GM18870 (cell line): Measurements from ENCODE around the gene FBXO7.
"Not testable (repeated sequence)": the region's sequence is repeated elsewhere in the genome, so short reads cannot be mapped to it uniquely, and the experiment has no call there.

ENCODE experiments used
- ATAC-seq: cut with Tn5 transposase; IDR thresholded peaks from one replicate; pipeline ENCODE4 v1.9.1; 2021; ENCODE audit warnings: moderate library complexity; ENCODE audit not compliant: unreplicated experiment

The FBXO7 gene

GRCh38 chr22:32474635-32475467, at the start of gene FBXO7:
FBXO7 (plus strand) TSS chr22:32474811; CDS start chr22:32475003, 192 bp downstream.
- ATAC-seq, result peak; percentile 50

GRCh38 chr22:32426881-32427280, 47.7 kb upstream of the FBXO7 start:
- ATAC-seq, result no peak

- no peak for ATAC-seq
Measured at GRCh38 chr22:32430352-32430751, 44.3 kb upstream of the FBXO7 start.

- ATAC-seq, result no peak
Measured at GRCh38 chr22:32444068-32444467, 30.5 kb upstream of the FBXO7 start.

- no peak for ATAC-seq
Measured at GRCh38 chr22:32446321-32446720, 28.3 kb upstream of the FBXO7 start.

- ATAC-seq, result no peak
Measured at GRCh38 chr22:32448980-32449379, 25.6 kb upstream of the FBXO7 start.

GRCh38 chr22:32457031-32457430, 17.6 kb upstream of the FBXO7 start:
- no peak for ATAC-seq

GRCh38 chr22:32462452-32462851, 12.2 kb upstream of the FBXO7 start:
- ATAC-seq, result no peak

GRCh38 chr22:32465661-32466060, 8.9 kb upstream of the FBXO7 start:
- ATAC-seq, result no peak

GRCh38 chr22:32466496-32466895, 8.1 kb upstream of the FBXO7 start:
- ATAC-seq, result no peak

GRCh38 chr22:32469799-32470212, 4.8 kb upstream of the FBXO7 start:
- ATAC-seq, result no peak

- ATAC-seq, result no peak
Measured at GRCh38 chr22:32473388-32473952, 1.1 kb upstream of the FBXO7 start.

- peak; percentile 6 for ATAC-seq
Measured at GRCh38 chr22:32475468-32476010, 928 bp downstream of the FBXO7 start.

GRCh38 chr22:32476281-32477195, 1.9 kb downstream of the FBXO7 start:
- ATAC-seq, result no peak

GRCh38 chr22:32477596-32477995, 3.0 kb downstream of the FBXO7 start:
- ATAC-seq, result no peak

- ATAC-seq, result not testable (repeated sequence)
Measured at GRCh38 chr22:32478552-32478951, 3.9 kb downstream of the FBXO7 start.

GRCh38 chr22:32478994-32479393, 4.4 kb downstream of the FBXO7 start:
- ATAC-seq, result no peak

GRCh38 chr22:32480238-32480637, 5.6 kb downstream of the FBXO7 start:
- ATAC-seq, result no peak

GRCh38 chr22:32482708-32483107, 8.1 kb downstream of the FBXO7 start:
- ATAC-seq, result peak; percentile 47

GRCh38 chr22:32486656-32487390, 12.2 kb downstream of the FBXO7 start:
- ATAC-seq, result no peak
